MM.1S (cell line): ENCODE measurements around the gene PDE11A.

Experiments
- DNase-seq: peaks from one replicate; pipeline ENCODE4 v3.0.0-alpha.2; 2015
- H2AFZ ChIP-seq: fragments of 300-600 bp; sonication (generic); 2 replicates; pipeline ENCODE4 v1.6.0; 2016; ENCODE audit warnings: antibody characterized with exemption, low read length
- H3F3A ChIP-seq: fragments of 300-600 bp; sonication (generic); 2 replicates; pipeline ENCODE4 v1.6.1; 2016; ENCODE audit warnings: mild to moderate bottlenecking, antibody characterized with exemption, low read length, moderate library complexity, mixed read lengths; ENCODE audit not compliant: insufficient read depth
- H3K27ac ChIP-seq: fragments of 300-600 bp; sonication (generic); 2 replicates; pipeline ENCODE4 v1.5.1; 2016; ENCODE audit warnings: mild to moderate bottlenecking, low read length
- H3K27me3 ChIP-seq: fragments of 300-600 bp; sonication (generic); replicated peaks from 2 replicates; pipeline ENCODE4 v1.6.0; 2016; ENCODE audit warnings: low read length; ENCODE audit not compliant: insufficient read depth
- H3K36me3 ChIP-seq: fragments of 300-600 bp; sonication (generic); replicated peaks from 2 replicates; pipeline ENCODE4 v1.6.1; 2016; ENCODE audit warnings: mild to moderate bottlenecking, low read length, mixed read lengths; ENCODE audit not compliant: insufficient read depth
- H3K4me1 ChIP-seq: fragments of 300-600 bp; sonication (generic); 2 replicates; pipeline ENCODE4 v1.6.1; 2016; ENCODE audit warnings: low read length, mixed read lengths
- H3K4me2 ChIP-seq: fragments of 300-600 bp; sonication (generic); 2 replicates; pipeline ENCODE4 v1.6.0; 2016; ENCODE audit warnings: low read depth, low read length
- H3K4me3 ChIP-seq: fragments of 300-600 bp; sonication (generic); 2 replicates; pipeline ENCODE4 v1.5.1; 2016; ENCODE audit warnings: low read length, mixed read lengths
- H3K79me2 ChIP-seq: fragments of 300-600 bp; sonication (generic); 2 replicates; pipeline ENCODE4 v1.6.1; 2016; ENCODE audit warnings: mixed run types, low read length, mixed read lengths
- H3K9ac ChIP-seq: fragments of 300-600 bp; sonication (generic); 2 replicates; pipeline ENCODE4 v1.6.1; 2016; ENCODE audit warnings: low read length, mixed read lengths
- H3K9me2 ChIP-seq: fragments of 300-600 bp; sonication (generic); replicated peaks from 2 replicates; pipeline ENCODE4 v1.6.1; 2016; ENCODE audit warnings: mild to moderate bottlenecking, low read length, mixed read lengths; ENCODE audit not compliant: insufficient read depth
- H3K9me3 ChIP-seq: fragments of 300-600 bp; sonication (generic); replicated peaks from 2 replicates; pipeline ENCODE4 v1.6.1; 2016; ENCODE audit warnings: mild to moderate bottlenecking, low read length, mixed read lengths; ENCODE audit not compliant: insufficient read depth
- H4K20me1 ChIP-seq: fragments of 300-600 bp; sonication (generic); 2 replicates; pipeline ENCODE4 v1.6.1; 2016; ENCODE audit warnings: mild to moderate bottlenecking, low read length, moderate library complexity, mixed read lengths; ENCODE audit not compliant: insufficient read depth
- EZH2 ChIP-seq: fragments of 300-600 bp; sonication (generic); optimal IDR thresholded peaks from 2 replicates; pipeline ENCODE3; 2017; ENCODE audit warnings: low read depth, mild to moderate bottlenecking, antibody characterized with exemption, low read length, mixed read lengths
- EZH2phosphoT487 ChIP-seq: fragments of 300-600 bp; sonication (generic); IDR thresholded peaks from 2 replicates; pipeline ENCODE4 v1.6.1; 2018; ENCODE audit warnings: antibody characterized with exemption, low read length
- TF ChIP-seq, protein P1 (sequence below): fragments of 300-600 bp; sonication (generic); IDR thresholded peaks from 2 replicates; pipeline ENCODE4 v1.5.1; 2016; ENCODE audit warnings: antibody characterized with exemption, low read length, mixed read lengths

Gene PDE11A

DNA sequence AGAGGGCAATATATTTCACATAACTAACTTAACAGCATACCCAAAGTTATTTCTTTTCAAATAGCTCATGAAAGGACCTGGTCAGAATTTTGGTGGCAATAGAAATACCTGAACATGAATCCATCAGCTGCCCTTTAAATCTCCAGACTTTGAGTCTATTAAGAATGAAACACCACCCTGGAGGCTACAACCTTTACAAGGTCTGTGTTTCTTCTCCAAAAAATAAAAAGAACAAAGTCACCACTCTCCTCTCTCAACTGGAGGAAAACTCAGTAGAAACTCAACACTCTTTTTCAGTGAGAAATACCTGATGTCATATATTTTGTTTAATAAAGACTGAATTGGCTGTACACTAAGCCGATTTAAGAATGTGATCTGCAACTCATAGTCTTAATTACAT is 475.7 kb downstream of the PDE11A start:
- Histone ChIP-seq H3K9me2 (no peaks in the 10 kb centered on the region), H3K36me3 (no peaks in the 10 kb centered on the region), H3K9me3 (no peaks in the 10 kb centered on the region), H3K27me3 (no peaks in the 10 kb centered on the region), H3F3A (no peaks in the 10 kb centered on the region), H3K27ac (no peak overlapping the region), H3K79me2 (no peaks in the 10 kb centered on the region), H2AFZ (no peak overlapping the region), H3K4me1 (peaks cover 8% of the 10 kb centered on the region; the same call in 1 of the 2 replicates), H3K4me2 (no peak overlapping the region), H3K9ac (no peak overlapping the region), H4K20me1 (no peaks in the 10 kb centered on the region), H3K4me3 (no peak overlapping the region)
- DNase-seq = no peak
- TF ChIP-seq EZH2 = no peak
- TF ChIP-seq, protein P1, sequence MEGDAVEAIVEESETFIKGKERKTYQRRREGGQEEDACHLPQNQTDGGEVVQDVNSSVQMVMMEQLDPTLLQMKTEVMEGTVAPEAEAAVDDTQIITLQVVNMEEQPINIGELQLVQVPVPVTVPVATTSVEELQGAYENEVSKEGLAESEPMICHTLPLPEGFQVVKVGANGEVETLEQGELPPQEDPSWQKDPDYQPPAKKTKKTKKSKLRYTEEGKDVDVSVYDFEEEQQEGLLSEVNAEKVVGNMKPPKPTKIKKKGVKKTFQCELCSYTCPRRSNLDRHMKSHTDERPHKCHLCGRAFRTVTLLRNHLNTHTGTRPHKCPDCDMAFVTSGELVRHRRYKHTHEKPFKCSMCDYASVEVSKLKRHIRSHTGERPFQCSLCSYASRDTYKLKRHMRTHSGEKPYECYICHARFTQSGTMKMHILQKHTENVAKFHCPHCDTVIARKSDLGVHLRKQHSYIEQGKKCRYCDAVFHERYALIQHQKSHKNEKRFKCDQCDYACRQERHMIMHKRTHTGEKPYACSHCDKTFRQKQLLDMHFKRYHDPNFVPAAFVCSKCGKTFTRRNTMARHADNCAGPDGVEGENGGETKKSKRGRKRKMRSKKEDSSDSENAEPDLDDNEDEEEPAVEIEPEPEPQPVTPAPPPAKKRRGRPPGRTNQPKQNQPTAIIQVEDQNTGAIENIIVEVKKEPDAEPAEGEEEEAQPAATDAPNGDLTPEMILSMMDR = no peak
- TF ChIP-seq EZH2phosphoT487 = no peak

DNA sequence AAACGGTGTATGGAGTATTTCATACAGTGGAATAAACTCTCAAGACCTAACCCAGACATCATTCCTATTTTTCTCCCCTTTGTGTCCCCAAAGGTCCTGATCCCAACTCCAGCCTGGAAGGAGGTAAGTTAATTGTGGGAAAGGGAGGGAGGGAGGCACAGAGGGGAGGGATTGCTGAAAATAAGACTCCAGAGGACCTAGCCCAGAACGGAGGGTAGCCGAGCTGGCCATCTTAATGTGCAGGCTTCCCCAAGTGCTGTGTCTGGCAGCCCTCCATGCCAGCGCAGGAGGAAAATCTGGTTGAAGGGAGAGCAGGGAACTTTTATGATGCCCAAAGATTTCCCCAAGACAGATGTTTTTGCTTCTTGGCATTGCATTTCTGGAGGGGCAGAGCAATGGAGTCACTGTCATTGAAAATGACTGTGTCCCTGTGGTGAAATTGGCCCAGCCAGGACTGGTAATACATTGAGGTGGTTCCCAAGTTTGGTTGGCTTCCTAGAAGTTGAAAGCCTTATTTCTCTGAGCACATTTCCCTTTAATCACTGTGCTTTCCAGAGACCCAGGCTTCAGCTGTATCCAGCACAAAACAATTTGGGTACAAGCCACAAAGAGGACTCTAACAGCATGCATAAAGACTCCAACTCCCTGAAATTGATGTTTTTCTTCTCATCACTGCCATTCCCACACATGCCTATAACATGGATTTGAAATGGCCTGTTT is 477.3 kb downstream of the PDE11A start:
- Histone ChIP-seq H3K79me2 (no peaks in the 10 kb centered on the region), H4K20me1 (no peaks in the 10 kb centered on the region), H3F3A (no peaks in the 10 kb centered on the region), H3K9me2 (no peaks in the 10 kb centered on the region), H3K4me1 (peaks cover 8% of the 10 kb centered on the region; the same call in 1 of the 2 replicates), H3K9me3 (no peaks in the 10 kb centered on the region), H3K9ac (no peak overlapping the region), H3K36me3 (no peaks in the 10 kb centered on the region), H3K4me3 (no peak overlapping the region), H2AFZ (no peak overlapping the region), H3K27me3 (no peaks in the 10 kb centered on the region), H3K4me2 (no peak overlapping the region), H3K27ac (no peak overlapping the region)
- no peak for DNase-seq
- TF ChIP-seq, protein P1 = no peak
- no peak for TF ChIP-seq EZH2phosphoT487
- no peak for TF ChIP-seq EZH2

DNA sequence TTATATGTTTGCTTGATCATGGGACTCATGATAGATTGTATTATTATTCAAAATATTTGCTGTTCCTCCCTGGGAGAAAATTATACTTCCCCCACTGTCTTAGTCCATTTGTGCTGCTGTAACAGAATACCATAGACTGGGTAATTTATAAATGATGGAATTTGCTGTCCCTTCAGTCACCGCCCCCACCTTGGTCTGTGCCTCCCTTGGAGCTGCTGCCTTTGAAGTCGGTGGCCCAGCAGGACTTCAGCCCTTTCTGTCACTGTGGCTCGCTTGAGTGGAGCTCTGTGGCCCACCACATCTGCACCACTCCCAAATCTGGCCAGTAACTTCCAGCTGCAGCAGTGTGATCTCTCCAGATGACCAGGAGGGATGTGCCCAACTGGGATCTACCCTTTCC is 479.2 kb downstream of the PDE11A start:
- no peaks in the 10 kb centered on the region for H3K9me2 ChIP-seq
- no peak overlapping the region for H3K4me2 ChIP-seq
- H3K79me2 ChIP-seq = no peaks in the 10 kb centered on the region
- no peak overlapping the region for H2AFZ ChIP-seq
- no peaks in the 10 kb centered on the region for H3F3A ChIP-seq
- no peaks in the 10 kb centered on the region for H3K36me3 ChIP-seq
- no peaks in the 10 kb centered on the region for H3K4me1 ChIP-seq
- TF ChIP-seq, protein P1 = no peak
- TF ChIP-seq EZH2 (no peak), EZH2phosphoT487 (no peak)
- no peak overlapping the region for H3K9ac ChIP-seq
- H3K27me3 ChIP-seq = no peaks in the 10 kb centered on the region
- H3K9me3 ChIP-seq = no peaks in the 10 kb centered on the region
- DNase-seq = no peak
- H3K27ac ChIP-seq = no peak overlapping the region
- H3K4me3 ChIP-seq = no peak overlapping the region
- no peaks in the 10 kb centered on the region for H4K20me1 ChIP-seq
